ENCODE data around the gene ROBO2.

DNA sequence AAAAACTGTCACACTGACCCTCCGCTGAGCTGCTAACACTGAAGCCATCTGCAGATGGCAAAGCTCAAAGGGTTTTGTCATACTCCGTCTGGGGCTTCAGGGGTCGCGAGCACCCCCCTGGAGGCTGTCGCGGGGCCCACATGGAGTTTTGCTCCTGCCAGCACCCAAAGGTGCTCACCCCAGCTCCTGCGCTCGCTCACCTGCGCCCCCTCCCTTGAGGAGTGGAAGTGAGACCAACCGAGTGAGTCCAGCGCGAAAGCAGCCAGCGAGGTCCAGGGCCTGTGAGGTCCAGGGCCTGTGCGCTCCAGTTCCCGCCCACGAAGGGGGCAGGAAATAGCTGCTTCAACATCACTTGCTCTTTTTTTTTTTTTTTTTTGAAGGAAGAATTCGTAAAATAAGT, 208.5 kb downstream of the ROBO2 start:
- no peak for TF ChIP-seq SIN3A (IDR thresholded peaks at IDR 0.05; ENCODE audit: borderline replicate concordance, low read depth, low read length)
- no peak for TF ChIP-seq POLR2AphosphoS5 (IDR thresholded peaks at IDR 0.05; ENCODE audit: low read depth, low read length)
- TF ChIP-seq RFX5 (IDR thresholded peaks at IDR 0.05; ENCODE audit: low read length) = no peak
- no peak for TF ChIP-seq MEF2A (IDR thresholded peaks at IDR 0.05; ENCODE audit: borderline replicate concordance, low read depth)
- TF ChIP-seq, protein P1, sequence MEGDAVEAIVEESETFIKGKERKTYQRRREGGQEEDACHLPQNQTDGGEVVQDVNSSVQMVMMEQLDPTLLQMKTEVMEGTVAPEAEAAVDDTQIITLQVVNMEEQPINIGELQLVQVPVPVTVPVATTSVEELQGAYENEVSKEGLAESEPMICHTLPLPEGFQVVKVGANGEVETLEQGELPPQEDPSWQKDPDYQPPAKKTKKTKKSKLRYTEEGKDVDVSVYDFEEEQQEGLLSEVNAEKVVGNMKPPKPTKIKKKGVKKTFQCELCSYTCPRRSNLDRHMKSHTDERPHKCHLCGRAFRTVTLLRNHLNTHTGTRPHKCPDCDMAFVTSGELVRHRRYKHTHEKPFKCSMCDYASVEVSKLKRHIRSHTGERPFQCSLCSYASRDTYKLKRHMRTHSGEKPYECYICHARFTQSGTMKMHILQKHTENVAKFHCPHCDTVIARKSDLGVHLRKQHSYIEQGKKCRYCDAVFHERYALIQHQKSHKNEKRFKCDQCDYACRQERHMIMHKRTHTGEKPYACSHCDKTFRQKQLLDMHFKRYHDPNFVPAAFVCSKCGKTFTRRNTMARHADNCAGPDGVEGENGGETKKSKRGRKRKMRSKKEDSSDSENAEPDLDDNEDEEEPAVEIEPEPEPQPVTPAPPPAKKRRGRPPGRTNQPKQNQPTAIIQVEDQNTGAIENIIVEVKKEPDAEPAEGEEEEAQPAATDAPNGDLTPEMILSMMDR (IDR thresholded peaks at IDR 0.05) = no peak
- no peak for TF ChIP-seq RAD21 (IDR thresholded peaks at IDR 0.05; ENCODE audit: low read length)
- no peak for TF ChIP-seq SMC3 (IDR thresholded peaks at IDR 0.05; ENCODE audit: low read depth, low read length)
- TF ChIP-seq GABPA (IDR thresholded peaks at IDR 0.05; ENCODE audit: low read depth) = no peak

Data from SK-N-SH (cell line).